Stimulated activated CD4-positive, alpha-beta T cell treated with anti-CD3 and anti-CD28 coated beads, Interleukin-4, amount 100 ng/mL, for 24 hours (primary cell): ENCODE data around the gene FAM222A.

Experiments used
- DNase-seq: peaks from one replicate; pipeline ENCODE4 v3.0.0-alpha.2; 2020

FAM222A gene

DNA sequence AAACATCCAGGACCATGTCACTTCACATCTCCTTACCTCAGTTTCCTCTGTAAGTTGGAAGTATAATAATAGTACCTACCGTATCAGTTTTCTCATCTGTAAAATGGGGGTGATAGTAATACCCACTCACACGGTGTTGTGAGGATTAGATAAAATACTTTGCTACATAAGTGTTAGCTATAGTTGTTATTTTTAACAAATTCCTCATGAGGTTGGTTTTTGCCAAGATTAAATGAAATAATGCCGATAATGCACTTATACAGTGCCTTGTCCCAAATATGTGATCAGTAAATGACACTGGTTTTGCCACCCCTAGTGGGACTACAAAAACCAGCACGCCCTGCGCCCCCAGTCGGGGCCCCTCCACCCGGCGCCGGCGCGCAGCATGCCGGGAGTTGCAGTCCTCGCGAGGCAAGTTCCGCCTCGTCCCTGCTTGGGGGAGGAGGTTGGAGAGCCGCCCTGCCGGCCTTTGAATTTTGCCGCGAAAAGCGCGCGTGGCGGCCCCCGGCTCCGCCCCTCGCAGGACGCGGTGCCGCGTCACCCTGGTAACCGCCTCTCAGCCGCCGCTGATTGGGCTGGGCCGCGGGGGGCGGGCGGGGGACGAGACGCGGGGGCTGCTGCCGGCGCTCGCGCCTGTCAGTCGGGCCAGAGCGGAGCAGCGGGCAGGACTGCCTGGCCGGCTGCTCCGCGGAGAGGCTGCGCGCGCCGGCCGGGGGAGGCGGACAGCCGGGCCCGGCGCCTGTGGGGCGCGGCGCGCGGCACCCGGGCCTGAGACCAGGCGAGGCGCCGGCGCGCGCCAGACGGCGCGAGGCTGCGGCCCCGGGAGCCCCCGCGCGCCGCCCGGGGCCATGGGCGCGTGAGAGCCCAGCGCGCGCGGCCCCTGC lies at the start of gene FAM222A:
FAM222A (plus strand) TSS at position 639 of the 884 bp plus-strand sequence. CDS start 30,322 bp downstream, outside the sequence.
- peak; percentile 96 for DNase-seq

DNA sequence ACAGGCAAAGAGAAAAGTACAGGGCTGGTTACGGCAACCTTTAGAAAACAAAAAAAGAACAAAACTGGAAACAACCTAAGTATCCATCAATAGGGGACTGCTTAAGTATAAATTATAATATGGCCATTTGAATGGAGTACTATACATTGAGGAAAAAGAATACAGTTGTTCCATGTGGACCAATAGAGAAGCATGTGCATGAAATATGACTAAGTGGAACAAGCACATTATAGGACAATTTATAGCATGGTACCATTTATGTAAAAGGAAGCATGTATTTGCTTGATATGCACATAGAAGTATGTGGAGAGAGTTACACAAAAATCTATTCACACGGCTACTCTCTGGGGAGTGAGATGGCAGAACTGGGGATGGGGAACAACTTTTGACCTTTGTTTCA lies 49.2 kb upstream of the FAM222A start:
- no peak for DNase-seq

DNA sequence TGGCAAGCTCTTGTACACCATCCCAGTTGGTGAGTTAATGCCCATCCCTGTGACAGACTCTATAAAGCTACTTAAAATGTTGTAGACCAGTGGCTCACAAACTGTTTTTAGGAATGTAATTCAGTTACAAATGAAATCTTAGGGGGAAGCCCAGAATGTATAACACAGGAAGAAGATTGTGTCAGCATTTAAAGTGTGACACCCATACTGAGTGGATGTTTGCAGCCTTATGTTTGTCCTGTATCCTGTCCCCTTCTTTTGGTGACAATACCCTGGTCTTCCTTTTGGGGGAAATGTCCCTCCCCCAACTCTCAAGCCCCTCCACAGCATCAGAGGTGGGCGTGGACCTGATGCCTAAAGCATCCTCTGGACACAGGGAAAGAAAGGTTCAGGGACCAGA lies 47.6 kb upstream of the FAM222A start:
- no peak for DNase-seq

DNA sequence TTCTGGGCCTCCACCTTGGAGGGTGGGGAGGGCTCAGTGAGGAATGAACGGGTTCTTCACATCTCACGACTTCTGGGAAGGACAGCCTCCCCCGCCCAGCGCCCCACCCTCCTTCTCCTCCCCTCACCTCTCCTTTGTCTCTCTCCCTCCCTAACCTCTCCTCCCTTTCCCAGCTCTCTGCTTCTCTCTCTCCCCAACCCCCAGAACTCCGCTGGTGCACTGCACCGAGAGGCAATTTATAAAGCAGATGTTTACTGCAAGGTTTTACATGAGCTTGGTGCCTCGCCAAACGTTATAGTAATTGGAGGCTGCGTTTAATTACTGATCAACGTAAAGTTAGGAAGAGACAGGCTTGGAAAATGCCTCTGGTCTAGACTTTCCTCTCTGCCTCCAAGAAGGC lies 42.9 kb upstream of the FAM222A start:
- DNase-seq, result no peak

DNA sequence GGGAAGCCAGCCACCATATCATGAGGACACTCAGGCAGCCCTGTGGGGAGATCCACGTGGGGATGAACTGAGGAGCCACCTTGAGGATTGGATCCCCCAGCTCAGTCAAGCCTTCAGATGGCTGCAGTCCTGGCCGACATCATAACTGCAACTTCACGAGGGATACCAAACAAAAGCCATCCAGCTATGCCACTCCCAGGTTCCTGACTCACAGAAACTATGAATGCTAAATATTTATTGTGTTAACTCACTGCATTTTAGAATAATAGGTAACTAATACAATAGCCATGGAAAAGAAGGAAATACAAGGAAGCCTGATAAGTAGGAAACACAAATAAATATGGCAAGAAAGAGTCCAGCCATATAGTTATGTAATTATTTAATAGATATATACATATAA lies 42.1 kb upstream of the FAM222A start:
- no peak for DNase-seq

DNA sequence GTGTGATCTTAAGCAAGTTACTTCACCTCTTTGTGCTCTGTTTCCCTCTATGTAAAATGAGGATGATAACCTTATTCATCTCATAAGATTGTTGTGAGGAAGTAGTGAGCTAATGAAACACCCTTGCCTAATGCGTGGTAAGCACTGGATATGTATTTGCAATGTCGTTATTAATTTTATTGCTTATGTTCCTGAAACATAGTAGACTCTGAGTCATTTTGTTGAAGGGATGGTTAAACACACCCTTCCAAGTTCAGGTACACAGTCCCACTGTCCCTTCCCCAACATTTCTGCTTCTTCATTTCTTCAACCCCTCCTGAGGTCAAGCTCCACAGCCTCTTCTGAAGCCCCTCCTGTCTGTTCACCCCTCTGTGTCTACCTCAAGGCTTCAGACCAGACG lies 40.2 kb upstream of the FAM222A start:
- DNase-seq, result no peak

DNA sequence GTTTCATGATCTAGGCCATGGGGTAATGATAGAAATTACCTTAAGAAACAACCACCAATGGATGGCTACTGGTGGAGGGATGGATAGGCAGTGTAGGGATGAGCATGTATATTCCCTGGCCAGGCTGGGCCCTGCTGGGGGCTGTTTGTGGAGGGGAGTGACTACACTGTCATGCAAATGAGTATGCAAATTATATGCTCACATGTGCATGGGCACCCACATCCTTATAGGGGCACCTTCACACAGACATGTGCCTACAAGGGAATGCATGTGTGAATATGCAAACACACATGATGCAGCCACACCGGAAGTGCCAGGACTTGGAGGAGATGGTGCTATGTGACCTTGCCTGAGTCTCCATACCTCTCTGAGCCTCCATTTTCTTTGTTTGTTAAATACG lies 39.7 kb upstream of the FAM222A start:
- DNase-seq, result no peak

DNA sequence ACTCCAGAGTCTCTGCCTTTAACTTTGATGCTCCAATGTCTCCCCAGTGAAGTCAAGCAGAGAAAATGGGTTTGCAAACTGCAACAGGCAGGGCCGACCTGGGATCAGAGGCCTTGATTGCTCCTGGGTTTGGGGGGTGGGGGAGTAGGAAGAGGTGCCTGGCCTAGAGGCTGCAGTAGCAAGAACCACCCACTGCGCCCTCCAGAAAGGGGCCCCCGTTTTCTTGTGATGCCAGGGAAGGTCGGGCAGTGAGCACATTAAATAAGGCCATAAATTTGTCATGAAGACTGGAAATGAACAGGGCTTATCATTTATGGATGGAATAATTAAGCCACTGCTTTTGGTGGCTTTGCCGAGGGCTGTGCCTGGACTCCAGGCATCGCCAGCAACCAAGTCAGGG lies 38.2 kb upstream of the FAM222A start:
- no peak for DNase-seq

DNA sequence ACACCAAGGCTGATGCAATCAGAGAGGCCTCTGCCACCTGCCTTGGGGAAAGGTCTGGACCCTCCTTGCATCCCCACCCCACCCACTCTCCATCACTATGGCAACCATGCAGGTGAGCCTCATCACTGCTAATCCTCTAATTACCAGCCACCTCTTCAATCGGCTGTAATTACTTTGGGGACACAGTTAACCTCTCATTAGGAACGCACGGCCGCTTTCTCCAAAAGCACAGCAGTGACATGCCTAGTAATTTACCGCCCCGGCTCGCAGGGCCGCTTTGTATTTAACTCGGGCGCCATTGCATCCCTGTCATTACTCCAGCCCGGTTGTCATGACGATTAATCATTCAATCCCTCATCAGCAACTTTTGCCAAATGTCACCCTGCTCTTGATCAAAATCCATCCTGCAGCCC lies 36.3 kb upstream of the FAM222A start:
- no peak for DNase-seq

DNA sequence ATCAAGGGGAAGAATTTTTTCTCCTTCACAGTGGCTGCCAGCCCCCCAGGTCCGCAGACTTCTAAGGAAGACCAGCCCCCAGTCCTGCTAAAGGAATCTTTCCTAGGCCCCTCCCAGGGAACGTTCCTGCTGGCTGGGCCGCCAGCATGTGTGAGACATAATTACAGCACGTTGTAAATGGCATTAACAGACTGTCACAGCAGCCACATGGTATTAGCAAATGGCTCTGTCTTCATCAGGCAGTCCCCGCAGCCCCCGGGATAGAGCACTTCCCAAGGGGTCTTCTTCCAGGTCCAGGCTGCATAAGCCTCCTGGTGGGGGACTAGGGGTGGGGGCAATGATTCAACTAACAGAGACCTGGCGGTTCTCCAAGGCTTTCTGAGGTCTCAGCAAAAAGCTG lies 34.9 kb upstream of the FAM222A start:
- DNase-seq, result no peak

DNA sequence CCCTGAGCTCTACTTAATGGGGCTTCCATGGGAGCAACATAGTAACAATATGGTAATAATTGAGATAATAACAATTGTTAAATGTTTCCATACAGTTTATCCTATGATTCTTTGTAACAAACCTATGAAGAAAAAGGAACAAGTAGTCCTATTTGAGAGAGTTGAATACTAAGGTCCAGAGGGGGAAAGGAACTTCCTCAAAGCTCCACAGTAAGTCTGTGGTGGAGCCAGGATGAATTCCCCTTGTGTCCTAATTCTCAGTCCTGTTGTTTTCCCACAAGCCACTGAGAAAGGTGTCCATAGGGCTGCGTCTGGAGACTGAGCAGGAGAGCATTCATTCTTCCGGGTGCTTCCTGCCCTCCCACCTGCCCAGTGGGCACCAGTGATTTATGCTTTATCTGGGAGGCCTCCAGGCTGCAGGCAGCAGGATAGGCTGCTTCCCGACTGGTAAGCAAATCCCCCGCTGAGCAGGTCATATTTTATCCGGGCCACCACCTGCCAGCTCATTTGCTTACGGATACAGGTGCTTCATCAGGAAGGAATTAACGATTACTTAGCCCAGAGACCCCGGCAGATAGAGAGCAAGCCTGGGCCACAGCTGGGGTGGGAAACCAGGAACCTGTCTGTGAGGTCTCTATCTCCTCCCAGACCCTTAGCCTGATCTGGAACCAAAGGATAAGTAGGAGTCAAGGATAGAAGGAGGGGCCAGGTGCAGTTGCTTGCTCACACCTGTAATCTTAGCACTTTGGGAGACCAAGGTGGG lies 33.9 kb upstream of the FAM222A start:
- no peak for DNase-seq

DNA sequence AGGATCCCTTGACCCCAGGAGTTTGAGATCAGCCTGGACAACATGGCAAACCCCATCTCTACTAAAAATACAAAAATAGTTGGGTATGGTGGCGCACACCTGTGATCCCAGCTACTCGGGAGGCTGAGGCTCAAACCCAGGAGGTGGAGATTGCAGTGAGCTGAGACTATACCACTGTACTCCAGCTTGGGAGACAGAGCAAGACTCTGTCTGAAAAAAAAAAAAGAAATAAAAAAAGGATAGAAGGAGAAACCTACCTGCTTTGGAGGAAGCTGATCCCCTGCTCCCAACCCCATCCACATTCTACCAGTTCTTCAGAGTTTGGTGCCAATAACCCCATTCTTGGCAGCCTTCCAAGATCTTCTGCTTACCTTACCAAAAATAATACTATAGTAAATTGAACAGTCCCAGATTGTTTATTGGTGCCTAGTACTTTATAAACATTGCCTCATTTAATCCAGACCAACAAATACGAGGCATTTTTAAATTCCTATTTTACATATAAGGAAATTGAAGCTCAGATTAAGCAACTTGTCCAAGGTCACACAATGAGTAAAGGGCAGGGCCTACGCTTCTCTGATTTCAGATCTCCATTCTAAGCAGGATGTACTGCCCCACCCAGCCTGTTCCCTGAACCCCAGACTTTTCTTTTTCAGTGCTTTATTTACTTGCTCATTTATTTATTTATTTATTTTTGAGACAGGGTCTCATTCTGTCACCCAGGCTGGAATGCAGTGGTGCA lies 33.2 kb upstream of the FAM222A start:
- DNase-seq, result no peak

DNA sequence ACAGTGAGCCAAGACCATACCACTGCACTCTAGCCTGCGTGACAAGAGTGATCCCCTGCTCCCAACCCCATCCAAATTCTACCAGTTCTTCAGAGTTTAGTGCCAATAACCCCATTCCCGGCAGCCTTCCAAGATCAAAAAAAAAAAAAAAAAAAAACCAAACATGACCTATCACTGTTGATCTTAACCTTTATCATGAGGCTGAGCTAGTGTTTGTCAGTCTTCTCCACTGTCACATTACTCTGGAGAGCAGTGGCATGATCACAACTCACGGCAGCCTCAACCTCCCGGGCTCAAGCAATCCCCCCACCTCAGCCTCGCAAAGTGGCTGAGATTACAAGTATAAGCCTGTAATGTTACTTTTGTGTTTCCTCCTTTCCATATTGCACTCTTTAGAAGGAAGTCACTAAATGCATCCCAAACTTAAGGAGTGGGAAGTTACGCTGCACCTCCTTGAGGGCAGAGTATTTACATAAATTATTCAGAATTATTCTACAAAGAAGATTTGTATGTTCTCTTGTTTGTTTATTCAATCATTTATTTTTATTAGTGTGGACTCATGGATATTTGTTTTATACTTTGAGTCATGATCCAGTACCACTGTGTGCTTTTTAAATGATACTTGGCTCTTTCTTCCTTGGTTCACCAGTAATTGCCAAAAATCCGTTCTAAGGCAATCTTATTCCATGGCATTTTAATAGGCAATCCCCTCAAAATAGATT lies 31.5 kb upstream of the FAM222A start:
- no peak for DNase-seq

DNA sequence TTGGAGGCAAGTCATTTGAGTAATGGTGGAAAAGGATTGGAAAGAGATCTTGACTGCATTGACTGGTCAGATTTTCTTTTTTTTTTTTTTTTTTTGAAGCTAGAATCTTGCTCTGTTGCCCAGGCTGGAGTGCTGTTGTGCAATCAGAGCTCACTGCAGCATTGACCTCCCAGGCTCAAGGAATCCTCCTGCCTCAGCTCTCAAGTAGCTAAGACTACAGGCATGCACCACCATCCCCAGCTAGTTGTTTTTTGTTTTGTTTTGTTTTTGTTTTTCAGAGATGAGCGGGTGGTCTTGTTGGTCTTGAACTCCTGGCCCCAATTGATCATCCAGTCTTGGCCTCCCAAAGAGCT lies 30.9 kb upstream of the FAM222A start:
- DNase-seq, result no peak

DNA sequence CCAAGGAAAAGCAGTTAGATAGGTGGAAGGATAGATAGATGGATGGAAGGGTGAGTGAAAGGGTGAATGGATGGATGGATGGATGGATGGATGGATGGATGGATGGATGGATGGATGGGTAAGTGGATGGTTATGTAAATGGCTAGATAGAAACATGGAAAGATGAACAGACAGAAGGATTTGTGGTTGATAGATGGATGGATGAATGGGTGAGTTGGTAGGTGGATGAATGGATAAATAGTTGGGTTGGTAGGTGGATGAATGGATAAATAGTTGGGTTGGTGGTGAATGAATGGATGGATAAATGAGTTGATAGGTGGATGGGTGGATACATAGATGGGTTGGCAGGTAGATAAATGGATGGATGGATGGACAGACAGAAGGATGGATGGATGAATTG lies 30.3 kb upstream of the FAM222A start:
- no peak for DNase-seq

DNA sequence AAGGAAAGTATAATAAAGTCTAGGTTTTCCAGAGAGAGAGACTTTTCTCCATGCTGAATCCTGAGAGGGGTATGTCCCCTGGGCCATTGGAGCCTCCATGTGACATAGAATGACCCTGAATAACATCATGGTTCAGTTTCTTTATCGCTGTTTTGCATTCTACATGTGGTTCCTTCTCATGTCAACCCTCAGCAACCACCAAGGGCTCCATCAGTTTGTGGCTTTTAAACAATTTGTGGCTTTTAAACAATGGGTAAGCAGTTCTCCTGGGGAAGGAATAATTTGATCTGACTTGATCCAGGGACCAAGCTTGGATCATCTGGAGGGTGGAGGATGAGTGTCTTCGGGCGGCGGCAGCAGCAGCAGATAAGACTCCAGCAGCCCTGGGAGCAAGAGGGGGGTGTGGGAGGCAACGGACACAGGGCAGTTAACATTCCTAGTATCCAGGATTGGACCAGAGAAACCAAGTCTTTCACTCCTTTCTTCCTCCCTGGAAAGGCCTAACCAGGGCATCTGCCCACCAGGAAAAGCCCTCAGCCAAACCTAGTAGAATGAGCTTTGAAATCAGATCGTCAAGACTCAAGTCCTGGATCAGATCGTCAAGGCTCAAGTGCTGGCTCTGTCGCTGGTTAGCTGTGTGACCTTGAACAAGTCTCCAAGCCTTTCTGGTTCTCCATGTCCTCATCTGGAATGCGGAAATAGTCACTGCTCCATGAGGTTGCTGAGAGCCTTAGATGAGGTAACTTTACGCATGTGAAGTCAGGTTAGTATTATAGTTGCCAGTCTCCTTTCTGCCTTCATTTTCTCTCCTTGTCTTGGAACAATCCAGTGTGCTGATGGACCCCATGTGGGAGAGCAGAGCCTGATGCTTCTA lies 27.8 kb upstream of the FAM222A start:
- no peak for DNase-seq

DNA sequence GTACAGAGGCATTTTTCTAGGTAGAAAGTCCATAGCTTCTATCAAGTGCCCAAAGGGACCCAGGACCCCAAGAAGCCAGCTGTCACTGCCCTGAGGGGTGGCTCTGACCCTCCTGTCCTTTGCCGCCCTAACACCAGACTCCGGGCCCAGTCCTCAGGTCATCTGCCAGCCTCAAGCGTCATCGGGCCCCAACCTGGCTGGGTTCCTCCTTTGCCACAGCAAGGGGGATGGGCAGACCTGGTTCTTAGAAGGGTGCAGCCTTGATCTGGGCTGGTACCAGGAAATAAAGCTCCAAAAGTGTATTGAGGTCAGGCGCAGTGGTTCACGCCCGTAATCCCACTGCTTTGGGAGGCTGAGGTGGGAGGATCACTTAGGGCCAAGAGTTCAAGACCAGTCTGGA lies 27.1 kb upstream of the FAM222A start:
- DNase-seq, result no peak

DNA sequence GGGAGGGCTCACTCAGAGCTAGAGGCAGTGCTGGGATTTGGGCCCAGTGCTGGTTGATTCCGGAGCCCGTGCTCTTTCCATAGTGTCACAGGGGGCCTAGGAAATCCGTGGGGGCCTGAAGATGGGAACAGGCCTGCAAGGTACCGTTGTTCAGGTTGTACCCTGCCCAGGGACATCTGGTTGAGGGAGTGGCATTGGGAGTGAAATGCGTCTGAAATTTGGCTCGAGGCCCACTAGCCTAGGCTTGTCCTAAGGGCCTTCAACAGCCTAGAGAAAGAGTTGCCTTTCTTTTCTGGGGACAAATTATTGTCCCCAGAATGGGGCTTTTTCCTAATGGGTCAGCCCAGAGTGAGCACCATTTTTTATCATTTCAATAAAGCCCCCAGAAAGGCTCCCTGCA lies 26.4 kb upstream of the FAM222A start:
- DNase-seq, result no peak

DNA sequence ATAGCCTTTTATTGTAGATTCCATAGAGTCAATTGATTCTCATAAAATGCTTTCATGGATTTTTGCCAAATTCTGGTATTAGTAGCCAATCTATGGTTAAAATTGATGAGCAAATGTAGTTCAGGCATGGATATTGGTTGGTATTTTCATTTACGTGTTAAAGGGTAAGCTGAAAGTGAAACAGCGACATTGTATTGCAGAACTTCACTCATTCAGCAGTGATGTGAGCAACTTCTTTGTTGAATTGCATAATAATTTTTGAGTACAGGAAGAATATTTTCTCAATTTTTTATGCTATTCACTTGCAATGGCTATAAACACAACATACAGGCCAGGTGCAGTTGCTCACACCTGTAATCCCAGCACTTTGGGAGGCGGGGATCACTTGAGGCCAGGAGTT lies 24.2 kb upstream of the FAM222A start:
- DNase-seq, result no peak

DNA sequence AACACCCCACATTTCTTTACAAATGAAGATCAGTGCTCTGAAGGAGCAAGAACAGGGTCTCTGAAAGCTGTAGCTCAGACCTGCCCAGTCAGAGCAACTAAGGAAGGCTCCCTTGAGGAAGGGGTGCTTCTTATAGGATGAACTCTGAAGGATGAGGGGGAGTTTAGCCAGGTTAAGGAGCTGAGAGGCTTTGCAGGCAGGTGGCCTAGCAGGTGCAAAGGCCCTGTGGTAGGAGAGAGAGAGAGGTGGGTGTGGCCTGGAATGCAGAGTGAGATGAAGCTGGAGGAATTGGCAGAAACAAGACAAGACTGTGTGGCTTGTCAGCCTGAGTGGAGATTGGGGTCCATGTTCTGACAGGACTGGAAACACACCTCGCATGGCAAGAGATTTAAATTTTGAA lies 20.5 kb upstream of the FAM222A start:
- no peak for DNase-seq

DNA sequence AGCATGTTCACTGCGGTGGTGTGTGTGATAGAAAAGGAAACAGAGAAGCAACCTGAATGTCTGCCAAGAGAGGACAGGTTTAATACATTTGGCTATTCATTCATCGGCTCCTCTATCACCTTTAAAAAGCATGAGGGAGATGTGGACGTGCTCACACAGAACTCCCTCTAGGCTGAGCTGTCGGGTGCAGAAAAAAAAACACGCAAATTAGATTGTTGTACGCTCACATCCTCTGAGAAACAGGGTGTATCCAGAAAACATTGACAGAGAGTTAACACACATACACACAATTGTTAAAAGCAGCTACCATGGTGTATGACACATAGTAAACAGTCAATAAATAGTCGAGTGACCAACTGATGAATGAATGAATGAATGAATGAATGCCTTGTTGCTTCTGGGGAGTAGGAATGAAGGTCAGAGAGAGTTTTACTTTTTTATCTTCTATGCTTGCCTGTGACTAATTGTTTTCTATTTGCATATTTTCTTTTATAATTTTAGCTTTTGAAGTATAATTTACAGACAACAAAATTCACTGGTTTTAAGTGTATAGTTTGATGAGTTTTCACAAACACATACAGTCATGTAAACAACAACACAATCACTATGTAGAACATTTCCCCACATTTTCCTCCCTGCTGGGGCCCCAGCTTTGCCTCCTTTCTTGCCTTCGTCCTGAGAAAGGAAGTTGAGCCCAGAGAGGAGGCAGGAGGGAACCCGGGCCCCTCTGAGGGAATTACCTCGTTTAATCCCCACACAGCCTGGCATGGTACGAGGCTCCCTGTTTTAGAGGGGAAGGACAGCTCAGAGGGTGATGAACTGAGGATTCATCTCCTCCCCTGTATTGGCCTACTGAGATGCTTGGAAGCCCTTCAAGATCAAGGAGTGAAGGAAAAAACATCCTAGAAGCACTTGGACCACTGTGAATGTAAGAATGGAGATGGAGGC lies 19.7 kb upstream of the FAM222A start:
- DNase-seq, result no peak
